Astrocyte (in vitro differentiated cells and primary cell): ENCODE measurements around the gene SLIT3.

Experiments
- EZH2 ChIP-seq: IDR thresholded peaks from 2 replicates; pipeline ENCODE4 v1.6.1; 2012; ENCODE audit warnings: mild to moderate bottlenecking, low read length, inconsistent platforms; ENCODE audit not compliant: insufficient read depth
- TF ChIP-seq, protein P1 (sequence below): IDR thresholded peaks from 2 replicates; pipeline ENCODE4 v1.5.1; 2011; ENCODE audit warnings: low read depth, mild to moderate bottlenecking, inconsistent platforms, low read length, moderate library complexity; ENCODE audit not compliant: insufficient read depth

DNA sequence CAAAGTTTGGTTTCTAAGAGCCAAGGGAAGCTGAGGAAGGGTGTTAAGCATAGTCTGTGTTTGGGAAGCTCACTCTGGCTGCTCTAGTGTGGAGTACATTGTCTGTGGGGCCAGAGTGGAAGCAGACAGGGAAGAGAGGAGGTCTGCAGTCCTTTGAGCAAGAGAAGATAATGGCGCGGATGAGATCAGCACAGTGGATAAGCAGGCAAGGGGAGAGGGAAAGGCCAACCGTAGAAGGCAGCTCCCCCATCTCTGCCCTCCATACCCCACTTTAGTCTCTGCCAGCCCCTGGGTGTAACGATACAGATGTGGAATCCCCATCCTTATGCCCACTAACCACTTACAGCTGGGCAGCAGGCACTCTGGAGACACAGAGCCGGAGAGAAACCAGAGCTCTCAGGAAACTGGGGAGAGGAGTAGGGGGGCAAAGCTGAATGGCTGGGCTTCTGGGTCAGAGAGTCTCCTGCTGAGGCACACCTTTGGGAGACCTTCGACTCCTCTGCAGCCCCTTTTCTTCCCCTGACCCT lies 75.0 kb downstream of the SLIT3 start:
- TF ChIP-seq, protein P1, sequence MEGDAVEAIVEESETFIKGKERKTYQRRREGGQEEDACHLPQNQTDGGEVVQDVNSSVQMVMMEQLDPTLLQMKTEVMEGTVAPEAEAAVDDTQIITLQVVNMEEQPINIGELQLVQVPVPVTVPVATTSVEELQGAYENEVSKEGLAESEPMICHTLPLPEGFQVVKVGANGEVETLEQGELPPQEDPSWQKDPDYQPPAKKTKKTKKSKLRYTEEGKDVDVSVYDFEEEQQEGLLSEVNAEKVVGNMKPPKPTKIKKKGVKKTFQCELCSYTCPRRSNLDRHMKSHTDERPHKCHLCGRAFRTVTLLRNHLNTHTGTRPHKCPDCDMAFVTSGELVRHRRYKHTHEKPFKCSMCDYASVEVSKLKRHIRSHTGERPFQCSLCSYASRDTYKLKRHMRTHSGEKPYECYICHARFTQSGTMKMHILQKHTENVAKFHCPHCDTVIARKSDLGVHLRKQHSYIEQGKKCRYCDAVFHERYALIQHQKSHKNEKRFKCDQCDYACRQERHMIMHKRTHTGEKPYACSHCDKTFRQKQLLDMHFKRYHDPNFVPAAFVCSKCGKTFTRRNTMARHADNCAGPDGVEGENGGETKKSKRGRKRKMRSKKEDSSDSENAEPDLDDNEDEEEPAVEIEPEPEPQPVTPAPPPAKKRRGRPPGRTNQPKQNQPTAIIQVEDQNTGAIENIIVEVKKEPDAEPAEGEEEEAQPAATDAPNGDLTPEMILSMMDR: no peak
- TF ChIP-seq EZH2: no peak
